Stomach (tissue), 9 donors: ENCODE data around the gene ATG4B. TPM values are rescaled to one million over a fixed set of nuclear protein-coding genes. Genes with fewer than 3 reads are reported as not detected.
A peak's percentile ranks its signal among the peaks of the same experiment; 100 is the strongest.
"Not testable (repeated sequence)": the region's sequence is repeated elsewhere in the genome, so short reads cannot be mapped to it uniquely, and the experiment has no call there.

Source experiments
- DNase-seq, 2 donors: peaks; one replicate each; pipeline versions ENCODE4 v3.0.0 to v3.0.0-alpha.2; 2013 to 2019
- H3K27ac ChIP-seq, 5 donors: fragments of 200-600 bp in 4 of 5; sonication (generic) in 4 of 5; one replicate each; pipeline ENCODE4 v1.5.1; 2013 to 2019; ENCODE audit warnings: mild to moderate bottlenecking in 1 of 5, moderate library complexity in 1 of 5
- H3K27me3 ChIP-seq, 3 donors: fragments of 200-600 bp; sonication (generic); one replicate each; pipeline ENCODE4 v1.5.1; 2017 to 2019; ENCODE audit warnings: mixed run types in 1 of 3
- H3K36me3 ChIP-seq, 4 donors: fragments of 200-600 bp; sonication (generic); 1 replicate in 3 of 4; 2 replicates in 1 of 4; pipeline ENCODE4 v1.5.1; 2016 to 2019
- H3K4me1 ChIP-seq, 4 donors: fragments of 200-600 bp; sonication (generic); one replicate each; pipeline ENCODE4 v1.5.1; 2016 to 2019
- H3K4me3 ChIP-seq, 4 donors: fragments of 200-600 bp; sonication (generic) in 3 of 4; one replicate each; pipeline ENCODE4 v1.5.1; 2016 to 2019; ENCODE audit warnings: mild to moderate bottlenecking in 1 of 4
- H3K9me3 ChIP-seq, 4 donors: fragments of 200-600 bp; sonication (generic); one replicate each; pipeline ENCODE4 v1.5.1; 2016 to 2019
- CTCF ChIP-seq, 7 experiments: fragments of 450-650 bp in 4 of 7; fragments of 200-600 bp in 3 of 7; sonication (generic) in 3 of 7; IDR thresholded peaks; one replicate each; pipeline ENCODE4 v1.5.1; 2016 to 2019; ENCODE audit warnings: antibody characterized with exemption in 7 of 7, control low read depth in 2 of 7, mild to moderate bottlenecking in 1 of 7
- EP300 ChIP-seq: sonication (generic); formaldehyde crosslinking; IDR thresholded peaks from one replicate; pipeline ENCODE4 v1.6.1; 2017; ENCODE audit warnings: antibody characterized with exemption
- POLR2A ChIP-seq, 4 donors: fragments of 450-650 bp; IDR thresholded peaks; one replicate each; pipeline ENCODE4 v1.6.1; 2016; ENCODE audit warnings: antibody characterized with exemption in 4 of 4, control low read depth in 2 of 4, mild to moderate bottlenecking in 1 of 4, moderate library complexity in 1 of 4
- POLR2AphosphoS5 ChIP-seq, 3 donors: sonication (generic); formaldehyde crosslinking; IDR thresholded peaks; one replicate each; pipeline ENCODE4 v1.6.1; 2016; ENCODE audit warnings: antibody characterized with exemption in 3 of 3
- WGBS, 5 donors: extraction: QIAGEN DNeasy Blood & Tissue Kit in 3 of 5; methylation state at CpG; one replicate each; pipeline versions ENCODE4 v1.1.5 to v1.1.7; 2013 to 2018; 5-methylcytosine and 5-hydroxymethylcytosine counted together
- intact Hi-C: fragments of 100-400 bp; cut with DNase I; formaldehyde crosslinking; loops from one replicate; pipeline ENCODE4 v1.15.1; 2023; ENCODE audit warnings: low total_unique reads
- polyA plus RNA-seq, 3 donors: library from polyadenylated mRNA; stranded (reverse); fragments of 200-250 nt; gene quantifications; one replicate each; pipeline ENCODE4 v1.2.3, GENCODE V29; 2013
- total RNA-seq, 5 donors: library from RNA; depleted of rRNA; stranded (reverse); fragments of >200 nt; gene quantifications; one replicate each; pipeline versions ENCODE4 v1.1.0 to v1.2.3, GENCODE V29; 2014 to 2016
- donor health status: healthy with polysubstance abuse.
- donor health status: Bipolar disorder and iron deficiency.
- donor health status: healthy.

Gene ATG4B
- total and polyA plus RNA-seq, 8 donors, result 31.5 to 162 (median 61.2) TPM

GRCh38 chr2:241657786-241658254 is 20.3 kb downstream of the ATG4B start:
- H3K4me3 ChIP-seq, result no peak overlapping the region
- H3K27me3 ChIP-seq, result no peaks in the 10 kb centered on the region
- no peak for DNase-seq
- H3K4me1 ChIP-seq, result no peaks in the 10 kb centered on the region
- intact Hi-C loops, result no loop called here
- no peak overlapping the region for H3K27ac ChIP-seq
- peaks cover 53 to 99% (median 96%) of the 10 kb centered on the region in 4 donors for H3K36me3 ChIP-seq
- WGBS, 5 donors, result 70 to 87% (median 80%) methylated on average over 12 to 15 of the region's 15 CpGs
- TF ChIP-seq POLR2AphosphoS5 (IDR thresholded peaks at IDR 0.05), result no peak
- TF ChIP-seq CTCF (IDR thresholded peaks at IDR 0.05), result no peak
- no peak for TF ChIP-seq EP300
- no peak for TF ChIP-seq POLR2A (IDR thresholded peaks at IDR 0.05)
- H3K9me3 ChIP-seq, result no peaks in the 10 kb centered on the region

- intact Hi-C loops, result no loop called here
- 64 to 87% (median 74%) methylated on average over 3 to 5 of the region's 5 CpGs for WGBS, 5 donors
- peaks cover 50 to 98% (median 91%) of the 10 kb centered on the region in 4 donors for H3K36me3 ChIP-seq
These were observed 20.8 kb downstream of the ATG4B start for GRCh38 chr2:241658296-241658695.

GRCh38 chr2:241659150-241659739 is 21.8 kb downstream of the ATG4B start:
- DNase-seq, result peak; percentile 58 to 89
- no peaks in the 10 kb centered on the region for H3K4me1 ChIP-seq
- H3K27ac ChIP-seq, result no peak overlapping the region
- H3K9me3 ChIP-seq, result no peaks in the 10 kb centered on the region
- intact Hi-C loops, result no loop called here
- no peak overlapping the region for H3K4me3 ChIP-seq
- TF ChIP-seq EP300 (no peak), POLR2AphosphoS5 (IDR thresholded peaks at IDR 0.05) (peak in 1 of 3 donors; percentile 43), CTCF (IDR thresholded peaks at IDR 0.05) (peak in 5 of 7 experiments; percentile 39 to 55 (median 49)), POLR2A (IDR thresholded peaks at IDR 0.05) (no peak)
- H3K27me3 ChIP-seq, result no peaks in the 10 kb centered on the region
- H3K36me3 ChIP-seq, result peaks cover 45 to 90% (median 82%) of the 10 kb centered on the region in 4 donors
- 49 to 59% (median 50%) methylated on average over 25 to 26 of the region's 26 CpGs for WGBS, 5 donors

More at GRCh38 chr2:241658296-241658695, 20.8 kb downstream of the ATG4B start:
- DNase-seq, result no peak
- Histone ChIP-seq H3K27me3 (no peaks in the 10 kb centered on the region), H3K9me3 (no peaks in the 10 kb centered on the region), H3K4me1 (no peaks in the 10 kb centered on the region), H3K4me3 (no peak overlapping the region), H3K27ac (no peak overlapping the region)
- TF ChIP-seq CTCF (IDR thresholded peaks at IDR 0.05) (no peak), POLR2AphosphoS5 (IDR thresholded peaks at IDR 0.05) (no peak), EP300 (no peak), POLR2A (IDR thresholded peaks at IDR 0.05) (no peak)

GRCh38 chr2:241660593-241661213 is 23.2 kb downstream of the ATG4B start:
- no peaks in the 10 kb centered on the region for H3K9me3 ChIP-seq
- intact Hi-C loops, result no loop called here
- WGBS, 5 donors, result 92 to 93% (median 92%) methylated on average over 13 to 14 of the region's 14 CpGs
- DNase-seq, result no peak
- H3K36me3 ChIP-seq, result peaks cover 31 to 75% (median 67%) of the 10 kb centered on the region in 4 donors
- no peaks in the 10 kb centered on the region for H3K4me1 ChIP-seq
- no peak overlapping the region for H3K27ac ChIP-seq
- TF ChIP-seq POLR2A (IDR thresholded peaks at IDR 0.05), result no peak
- no peak for TF ChIP-seq EP300
- no peak for TF ChIP-seq POLR2AphosphoS5 (IDR thresholded peaks at IDR 0.05)
- TF ChIP-seq CTCF (IDR thresholded peaks at IDR 0.05), result no peak
- H3K4me3 ChIP-seq, result no peak overlapping the region
- H3K27me3 ChIP-seq, result no peaks in the 10 kb centered on the region

- peaks cover 36 to 75% (median 65%) of the 10 kb centered on the region in 4 donors for H3K36me3 ChIP-seq
- H3K4me1 ChIP-seq, H3K9me3 ChIP-seq, H3K27me3 ChIP-seq, H3K4me3 ChIP-seq, DNase-seq, H3K27ac ChIP-seq, intact Hi-C loops: not testable (repeated sequence)
- WGBS, 5 donors, result 89 to 93% (median 93%) methylated on average over 24 of the region's 24 CpGs
These were observed 25.2 kb downstream of the ATG4B start for GRCh38 chr2:241662731-241663130.
